Measurements from ENCODE around the gene EIF5A2. TPM values are rescaled to one million over a fixed set of nuclear protein-coding genes. Genes with fewer than 3 reads are reported as not detected.

EIF5A2 gene
- total and polyA plus RNA-seq, 10 of the 15 experiments (the other 5 are each of a cell fraction or from before 2014, with no cell fraction given) = 0.76 to 3.0 (median 2.2) TPM

GRCh38 chr3:170839518-170840100, 68.8 kb downstream of the EIF5A2 start (continued):
- TF ChIP-seq IRF3 (IDR thresholded peaks at IDR 0.05) (no peak), RFX5 (IDR thresholded peaks at IDR 0.05; ENCODE audit: low read depth, low read length) (no peak), PML (IDR thresholded peaks at IDR 0.05; ENCODE audit: low read length) (no peak), KLF5 (IDR thresholded peaks at IDR 0.05; ENCODE audit: partially characterized antibody) (no peak), EED (IDR thresholded peaks at IDR 0.05; ENCODE audit: low read depth) (no peak), NFXL1 (IDR thresholded peaks at IDR 0.05; ENCODE audit: borderline replicate concordance) (no peak), RELB (IDR thresholded peaks at IDR 0.05; ENCODE audit: low read depth) (no peak)

Other genes starting within 250 kb of the EIF5A2 start
- gene RPL22L1, start 38.4 kb downstream of the EIF5A2 start, total RNA-seq (2014; rRNA removed) = 203 and 260 TPM in 2 replicates
- gene RPL22L1, start 38.4 kb downstream of the EIF5A2 start, total RNA-seq (2014; rRNA removed; fragmentation: Illumina TruSeq; extraction: Trizol) = 682 and 706 TPM in 2 replicates
- gene RPL22L1, start 38.4 kb downstream of the EIF5A2 start, total RNA-seq (2021) = 318 and 357 TPM in 2 replicates
- 262 and 457 TPM in 2 replicates for gene RPL22L1, start 38.4 kb downstream of the EIF5A2 start, polyA plus RNA-seq (2011; rRNA removed)
- 643 and 1,057 TPM in 2 replicates for gene RPL22L1, start 38.4 kb downstream of the EIF5A2 start, polyA plus RNA-seq (2014; fragmentation: Illumina TruSeq; extraction: Trizol)
- gene RPL22L1, start 38.4 kb downstream of the EIF5A2 start, polyA plus RNA-seq (2014; fragmentation: Nextera tagmentation; extraction: Ambion mirVana) = 100 to 1,000 TPM; 690 to 803 TPM
- 292 and 412 TPM in 2 replicates for gene RPL22L1, start 38.4 kb downstream of the EIF5A2 start, polyA plus RNA-seq (2014; rRNA removed)
- 100 to 1,000 TPM; 387 to 432 TPM for gene RPL22L1, start 38.4 kb downstream of the EIF5A2 start, polyA plus RNA-seq (2016; fragmentation: Nextera tagmentation; extraction: Ambion mirVana)
- not detected in 2 replicates for gene SLC2A2, start 118.1 kb upstream of the EIF5A2 start, total RNA-seq (2014; rRNA removed)
- gene SLC2A2, start 118.1 kb upstream of the EIF5A2 start, total RNA-seq (2014; rRNA removed; fragmentation: Illumina TruSeq; extraction: Trizol) = 0.04 TPM in 1 of 2 replicates, not detected in the other
- 0.10 and 0.19 TPM in 2 replicates for gene SLC2A2, start 118.1 kb upstream of the EIF5A2 start, total RNA-seq (2021)
- not detected in 2 replicates for gene SLC2A2, start 118.1 kb upstream of the EIF5A2 start, polyA plus RNA-seq (2011; rRNA removed)
- gene SLC2A2, start 118.1 kb upstream of the EIF5A2 start, polyA plus RNA-seq (2014; fragmentation: Illumina TruSeq; extraction: Trizol) = 0.04 and 0.11 TPM in 2 replicates
- gene SLC2A2, start 118.1 kb upstream of the EIF5A2 start, polyA plus RNA-seq (2014; fragmentation: Nextera tagmentation; extraction: Ambion mirVana) = not detected
- not detected in 2 replicates for gene SLC2A2, start 118.1 kb upstream of the EIF5A2 start, polyA plus RNA-seq (2014; rRNA removed)
- not detected for gene SLC2A2, start 118.1 kb upstream of the EIF5A2 start, polyA plus RNA-seq (2016; fragmentation: Nextera tagmentation; extraction: Ambion mirVana)